Measurements from ENCODE around the gene NT5DC3.

DNA sequence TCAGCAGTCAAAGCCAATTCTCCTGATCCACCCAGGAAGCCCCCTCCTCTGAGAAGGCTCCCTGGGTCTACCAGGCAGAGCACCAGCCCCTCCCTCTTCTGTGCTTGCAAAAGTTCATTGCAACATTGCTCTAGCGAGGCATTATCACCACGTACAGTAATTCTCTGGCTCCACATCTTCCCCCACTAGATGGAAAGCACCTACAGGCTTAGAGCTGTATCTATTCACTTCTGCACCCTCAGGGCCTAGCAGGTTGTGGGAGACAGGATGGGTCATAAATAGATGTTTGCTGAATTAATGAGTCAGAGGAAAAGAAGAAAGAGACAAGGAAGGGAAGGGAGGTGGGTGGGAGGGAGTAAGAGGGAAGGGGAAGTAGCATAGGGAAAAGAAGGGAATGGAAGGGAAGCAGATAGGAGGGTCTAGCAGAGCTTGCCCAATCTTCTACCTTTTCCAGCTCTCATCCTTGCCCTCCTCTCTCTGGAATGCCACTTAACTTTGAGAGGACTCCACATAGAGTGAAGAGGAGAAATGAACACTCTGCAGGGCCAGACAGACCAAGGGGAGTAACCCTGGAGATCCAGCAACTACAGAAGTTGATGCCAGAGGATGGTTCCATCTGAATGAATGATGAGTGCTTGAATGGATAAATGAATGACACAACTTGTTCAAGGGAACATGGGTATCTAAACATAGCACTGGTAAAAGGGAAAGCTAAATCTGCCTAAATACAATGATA, 42.0 kb upstream of the NT5DC3 start:
- no peak for TF ChIP-seq CTCF (IDR thresholded peaks at IDR 0.05; ENCODE audit: extremely low read depth in 1 of 2, insufficient read depth in 1 of 2, low read depth in 1 of 2, low read length in 2 of 2)
- TF ChIP-seq, protein P1, sequence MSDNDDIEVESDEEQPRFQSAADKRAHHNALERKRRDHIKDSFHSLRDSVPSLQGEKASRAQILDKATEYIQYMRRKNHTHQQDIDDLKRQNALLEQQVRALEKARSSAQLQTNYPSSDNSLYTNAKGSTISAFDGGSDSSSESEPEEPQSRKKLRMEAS (IDR thresholded peaks at IDR 0.05; ENCODE audit: insufficient read depth, insufficient read length): no peak
- no peak for TF ChIP-seq MYC (IDR thresholded peaks at IDR 0.05; ENCODE audit: low read depth, low read length)

All from endothelial cell of umbilical vein (primary cell).